Naive thymus-derived CD8-positive, alpha-beta T cell (primary cell): ENCODE results near the gene SLC16A11. TPM values are rescaled to one million over a fixed set of nuclear protein-coding genes. Genes with fewer than 3 reads are reported as not detected.

ENCODE experiments used
- ATAC-seq, 2 donors: fragments of 150-1000 bp; cut with Tn5 transposase in 1 of 2; sonication (Bioruptor Pico), chemical (Tn5 transposase) in 1 of 2; 1 replicate in 1 of 2; 2 replicates in 1 of 2; pipeline ENCODE4 v1.10.0; 2021; ENCODE audit warnings: mild to moderate bottlenecking in 2 of 2, moderate library complexity in 2 of 2
- POLR2A ChIA-PET: fragments of 350-600 bp; sonication (Branson Sonifier 250); formaldehyde crosslinking; loops from one replicate; lab custom pipeline; 2021; ENCODE audit warnings: antibody characterized with exemption; lab: Charles Lee
- DNase-seq, 10 donors: peaks; one replicate each; pipeline versions ENCODE4 v3.0.0 to v3.0.0-alpha.2; 2020 to 2022
- H3K27ac Mint-ChIP-seq, 10 donors: one replicate each; pipeline ENCODE4 v1.8.0; 2020 to 2022; ENCODE audit warnings: mild to moderate bottlenecking in 10 of 10, mixed read lengths in 10 of 10, moderate library complexity in 4 of 10, inconsistent platforms in 1 of 10
- H3K27me3 Mint-ChIP-seq, 5 donors: one replicate each; pipeline ENCODE4 v1.8.0; 2021 to 2022; ENCODE audit warnings: mixed read lengths in 5 of 5
- H3K36me3 Mint-ChIP-seq, 3 donors: one replicate each; pipeline ENCODE4 v1.8.0; 2020 to 2022; ENCODE audit warnings: mixed read lengths in 3 of 3, mild to moderate bottlenecking in 2 of 3, inconsistent platforms in 1 of 3
- H3K4me1 Mint-ChIP-seq, 4 donors: one replicate each; pipeline ENCODE4 v1.8.0; 2021 to 2022; ENCODE audit warnings: mixed read lengths in 4 of 4
- H3K4me3 Mint-ChIP-seq, 10 donors: one replicate each; pipeline ENCODE4 v1.8.0; 2020 to 2022; ENCODE audit warnings: mild to moderate bottlenecking in 10 of 10, mixed read lengths in 10 of 10, moderate library complexity in 6 of 10, inconsistent platforms in 1 of 10
- H3K9me3 Mint-ChIP-seq, 9 donors: one replicate each; pipeline ENCODE4 v1.8.0; 2020 to 2022; ENCODE audit warnings: mixed read lengths in 9 of 9, mild to moderate bottlenecking in 3 of 9, inconsistent platforms in 1 of 9, moderate library complexity in 1 of 9
- polyA plus RNA-seq, 3 donors: library from polyadenylated mRNA; unstranded; fragments of 300-500 nt; fragmentation: Illumina TruSeq; gene quantifications; one replicate each; pipeline ENCODE4 v1.2.3, GENCODE V29; 2021
- total RNA-seq, 8 experiments: library from RNA in 2 of 8; stranded (reverse) in 2 of 8; gene quantifications; one replicate each; pipeline ENCODE4 v1.2.3 and lab custom pipeline; 2021 to 2026

SLC16A11 gene
- total and polyA plus RNA-seq, 5 experiments from 2014 or later = 2.0 to 3.5 (median 2.2) TPM

DNA sequence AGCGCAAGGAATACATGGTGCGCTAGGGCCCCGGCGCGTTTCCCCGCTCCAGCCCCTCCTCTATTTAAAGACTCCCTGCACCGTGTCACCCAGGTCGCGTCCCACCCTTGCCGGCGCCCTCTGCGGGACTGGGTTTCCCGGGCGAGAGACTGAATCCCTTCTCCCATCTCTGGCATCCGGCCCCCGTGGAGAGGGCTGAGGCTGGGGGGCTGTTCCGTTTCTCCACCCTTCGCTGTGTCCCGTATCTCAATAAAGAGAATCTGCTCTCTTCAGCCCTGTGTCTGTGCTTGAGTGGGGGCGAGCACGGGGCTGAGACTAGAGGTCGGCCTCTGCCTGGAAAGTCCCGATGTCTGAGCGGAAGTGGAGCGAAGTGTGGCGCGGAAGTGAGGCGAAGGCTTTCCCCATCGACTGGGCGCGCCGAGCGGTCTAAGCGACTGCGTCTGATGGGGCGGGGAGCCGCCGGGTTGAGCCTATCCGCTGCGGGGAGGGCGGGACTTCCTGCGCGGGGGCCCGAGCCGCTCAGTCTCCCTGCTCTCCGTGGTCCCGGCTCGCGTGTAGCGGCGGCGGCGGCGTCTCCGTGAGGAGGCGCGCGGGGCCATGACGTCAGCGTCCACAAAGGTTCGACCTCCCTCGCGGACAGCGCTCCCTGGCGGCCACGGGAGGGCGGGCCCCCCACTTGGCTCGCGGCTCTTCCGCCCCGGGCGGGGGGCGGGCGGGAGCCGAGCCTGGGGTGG lies 29.5 kb downstream of the SLC16A11 start:
- peaks cover 0 to 17% (median 0%) of the 10 kb centered on the region in 3 donors for H3K36me3 Mint-ChIP-seq
- no peaks in the 10 kb centered on the region for H3K9me3 Mint-ChIP-seq
- POLR2A ChIA-PET = interaction anchor here (0.6 to 3.4 kb wide), 8 partner anchors 9 to 228 kb away, joined by 3 to 15 read pairs (median 4); partner anchors contain the start of genes GABARAP, SLC16A11 and SLC16A13
- peaks cover 32 to 89% (median 76%) of the 10 kb centered on the region in 4 donors for H3K4me1 Mint-ChIP-seq
- DNase-seq (peak; percentile 93 to 98 (median 96)), ATAC-seq (peak; percentile 80 to 82)
- peak overlapping the region; percentile 98 to 100 (median 100) for H3K27ac Mint-ChIP-seq
- H3K27me3 Mint-ChIP-seq = no peaks in the 10 kb centered on the region
- peak overlapping the region; percentile 88 to 99 (median 96) for H3K4me3 Mint-ChIP-seq

DNA sequence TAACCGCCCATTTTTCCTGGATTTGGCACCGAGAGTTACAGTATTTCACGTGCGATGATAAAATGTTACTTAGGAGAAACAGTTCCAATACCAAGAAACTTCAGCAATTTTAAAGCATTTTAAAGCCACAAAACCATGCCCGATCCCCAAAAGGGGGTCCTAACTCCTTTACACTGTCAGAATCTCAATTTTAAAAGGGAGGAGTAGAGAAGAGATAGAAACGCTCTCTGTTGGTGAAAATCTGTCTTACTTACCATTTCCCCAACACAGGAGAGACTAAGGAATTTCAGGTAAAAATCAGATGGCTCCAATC lies 32.0 kb downstream of the SLC16A11 start:
- H3K9me3 Mint-ChIP-seq = no peaks in the 10 kb centered on the region

DNA sequence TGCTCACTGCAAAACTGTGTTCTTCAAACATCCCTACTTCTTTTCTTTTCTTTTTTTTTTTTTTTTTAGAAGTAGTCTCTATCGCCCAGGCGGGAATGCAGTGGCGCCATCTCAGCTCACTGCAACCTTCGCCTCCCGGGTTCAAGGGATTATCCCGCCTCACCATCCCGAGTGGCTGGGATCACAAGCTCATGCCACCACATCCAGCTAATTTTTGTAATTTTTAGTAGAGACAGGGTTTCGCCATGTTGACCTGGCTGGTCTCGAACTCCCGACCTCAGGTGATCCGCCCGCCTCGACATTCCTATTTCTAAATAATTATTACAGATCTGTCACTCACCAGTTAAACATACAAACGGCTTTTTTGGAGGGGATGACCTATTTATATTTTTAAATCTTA lies 32.5 kb downstream of the SLC16A11 start:
- ATAC-seq (no peak), DNase-seq (no peak)
- Mint-ChIP-seq H3K27ac (peak overlapping the region; percentile 98 to 100 (median 100)), H3K4me1 (peaks cover 29 to 77% (median 71%) of the 10 kb centered on the region in 4 donors), H3K27me3 (no peaks in the 10 kb centered on the region), H3K4me3 (peak overlapping the region; percentile 88 to 99 (median 96)), H3K9me3 (no peaks in the 10 kb centered on the region), H3K36me3 (peaks cover 0 to 30% (median 0%) of the 10 kb centered on the region in 3 donors)
- POLR2A ChIA-PET = interaction anchor here (0.7 to 1.7 kb wide), 4 partner anchors 22 to 83 kb away, joined by 3 to 8 read pairs (median 5); no protein-coding TSS in a partner anchor

More for the DNA sequence above, 32.0 kb downstream of the SLC16A11 start:
- H3K27me3 Mint-ChIP-seq = no peaks in the 10 kb centered on the region
- H3K4me1 Mint-ChIP-seq = peaks cover 29 to 82% (median 71%) of the 10 kb centered on the region in 4 donors
- no peak for ATAC-seq
- POLR2A ChIA-PET = interaction anchor here (0.6 to 1.9 kb wide), 12 partner anchors 9 to 371 kb away, joined by 3 to 20 read pairs (median 4); partner anchors contain the start of genes BCL6B, DVL2, SLC16A13 and TXNDC17
- peaks cover 0 to 29% (median 0%) of the 10 kb centered on the region in 3 donors for H3K36me3 Mint-ChIP-seq
- H3K4me3 Mint-ChIP-seq = peak overlapping the region; percentile 88 to 99 (median 96)
- no peak for DNase-seq
- H3K27ac Mint-ChIP-seq = peak overlapping the region; percentile 98 to 100 (median 100)

DNA sequence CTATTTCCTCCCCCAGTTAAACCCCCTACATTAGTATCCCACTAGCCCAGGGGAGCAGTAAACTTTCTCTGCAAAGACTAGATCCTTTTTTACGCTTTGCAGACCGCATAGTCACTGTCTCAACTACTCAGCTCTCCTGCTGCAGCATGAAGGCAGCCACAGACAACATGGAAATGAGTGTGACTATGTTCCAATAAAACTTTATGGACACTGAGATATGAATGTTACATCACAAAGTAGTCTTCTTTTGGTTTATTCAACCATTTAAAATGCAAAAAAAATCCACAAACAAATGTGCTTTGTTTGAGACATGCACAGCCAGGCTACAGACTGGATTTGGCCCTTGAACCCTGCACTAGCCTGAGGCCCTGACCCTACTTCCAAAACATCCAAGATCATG lies 33.4 kb downstream of the SLC16A11 start:
- peaks cover 28 to 68% (median 64%) of the 10 kb centered on the region in 4 donors for H3K4me1 Mint-ChIP-seq
- no peaks in the 10 kb centered on the region for H3K27me3 Mint-ChIP-seq
- peak overlapping the region in 9 of 10 donors; percentile 19 to 100 (median 82) for H3K27ac Mint-ChIP-seq
- H3K36me3 Mint-ChIP-seq = peaks cover 0 to 34% (median 0%) of the 10 kb centered on the region in 3 donors
- DNase-seq (no peak), ATAC-seq (no peak)
- H3K9me3 Mint-ChIP-seq = no peaks in the 10 kb centered on the region
- H3K4me3 Mint-ChIP-seq = peak overlapping the region; percentile 65 to 99 (median 96)
- POLR2A ChIA-PET = interaction anchor here (1.0 kb wide), 1 partner anchor 8 kb away, joined by 3 read pairs; no protein-coding TSS in a partner anchor

DNA sequence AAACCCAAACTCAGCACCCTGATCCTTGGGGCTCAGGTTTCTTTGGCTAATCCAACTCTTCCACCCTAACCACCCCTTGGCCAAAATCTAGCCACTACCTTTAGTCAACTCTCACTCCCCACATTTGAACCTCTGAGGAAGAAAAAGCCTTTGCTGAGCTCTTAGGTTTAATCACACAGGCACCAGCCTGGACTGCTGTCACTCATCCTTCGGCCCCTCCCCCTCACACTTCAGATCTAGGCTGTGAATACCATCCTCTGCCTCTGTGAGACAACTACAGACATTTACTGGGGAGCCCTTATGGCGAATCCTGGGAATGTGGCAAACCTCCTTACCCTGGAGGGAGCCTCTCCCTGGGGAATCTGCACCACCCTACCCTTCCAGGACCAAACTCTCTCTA lies 36.7 kb downstream of the SLC16A11 start:
- H3K4me3 Mint-ChIP-seq = no peak overlapping the region
- H3K27ac Mint-ChIP-seq = peak overlapping the region in 6 of 10 donors; percentile 1 to 91 (median 36)
- ATAC-seq (no peak), DNase-seq (no peak)
- no peaks in the 10 kb centered on the region for H3K9me3 Mint-ChIP-seq
- POLR2A ChIA-PET = no interaction called here
- peaks cover 0 to 49% (median 5%) of the 10 kb centered on the region in 3 donors for H3K36me3 Mint-ChIP-seq
- no peaks in the 10 kb centered on the region for H3K27me3 Mint-ChIP-seq
- H3K4me1 Mint-ChIP-seq = peaks cover 23 to 54% (median 48%) of the 10 kb centered on the region in 4 donors

DNA sequence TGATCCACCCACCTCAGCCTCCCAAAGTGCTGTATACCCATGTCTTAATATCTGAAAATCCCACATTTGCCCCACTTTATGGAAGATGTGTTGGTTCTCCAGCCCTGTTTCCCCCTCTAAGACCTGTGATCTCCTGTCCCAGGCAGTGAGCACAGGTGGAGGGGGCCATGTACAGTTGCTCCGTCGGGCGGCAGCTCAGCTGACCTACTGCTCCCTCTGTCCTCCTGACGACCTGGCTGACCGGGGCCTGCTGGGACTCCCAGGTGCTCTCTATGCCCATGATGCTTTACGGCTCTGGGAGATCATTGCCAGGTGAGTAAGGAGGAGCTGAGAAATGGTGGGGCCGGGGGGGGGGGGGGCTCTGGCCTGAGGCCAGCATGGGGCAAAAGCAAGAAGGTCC lies 38.2 kb downstream of the SLC16A11 start:
- H3K27me3 Mint-ChIP-seq = no peaks in the 10 kb centered on the region
- peaks cover 23 to 48% (median 35%) of the 10 kb centered on the region in 4 donors for H3K4me1 Mint-ChIP-seq
- H3K27ac Mint-ChIP-seq = no peak overlapping the region
- ATAC-seq (no peak), DNase-seq (no peak)
- H3K4me3 Mint-ChIP-seq = no peak overlapping the region
- POLR2A ChIA-PET = interaction anchor here (0.7 to 1.5 kb wide), 5 partner anchors 10 to 1891 kb away, joined by 3 to 6 read pairs (median 4); no protein-coding TSS in a partner anchor
- peaks cover 3 to 62% (median 11%) of the 10 kb centered on the region in 3 donors for H3K36me3 Mint-ChIP-seq
- H3K9me3 Mint-ChIP-seq = no peaks in the 10 kb centered on the region

DNA sequence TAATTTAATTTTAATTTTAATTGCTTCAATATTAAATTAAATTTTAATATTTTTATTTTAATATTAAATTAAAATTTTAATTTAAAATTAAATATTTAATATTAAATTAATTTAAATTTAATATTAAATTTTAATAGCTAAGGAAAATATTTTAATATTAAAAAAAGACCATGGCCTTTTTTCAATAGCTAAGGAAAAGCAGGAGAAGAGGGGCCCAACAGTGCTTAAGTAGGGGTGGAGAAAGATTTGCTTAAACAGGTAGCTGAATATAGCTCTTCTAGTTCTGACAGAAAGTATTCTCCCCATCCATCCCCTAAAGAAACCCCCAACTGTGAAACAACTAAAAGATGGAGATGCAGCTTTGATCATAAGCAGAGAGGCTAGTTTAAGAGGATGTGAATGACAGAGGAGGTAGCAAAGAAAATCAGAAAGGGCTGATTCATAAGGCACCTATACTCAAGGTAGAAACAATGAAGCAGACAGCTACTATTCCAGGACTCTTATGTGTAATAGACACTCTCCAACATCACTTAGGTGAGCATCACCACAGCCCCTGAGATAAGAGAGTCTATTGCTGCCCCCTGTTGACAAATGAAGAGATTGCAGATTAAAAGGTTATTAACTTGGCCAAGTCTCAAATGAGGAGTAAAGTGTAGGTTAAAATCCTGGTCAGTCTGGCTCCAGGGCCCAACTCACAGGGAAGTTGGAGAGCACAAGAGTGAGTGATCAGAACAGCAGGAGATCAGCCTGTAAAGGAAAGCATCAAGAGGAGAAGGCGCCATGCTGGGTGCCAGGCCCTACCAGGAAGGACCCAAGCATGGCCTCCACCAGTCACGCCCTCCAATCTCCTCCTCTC lies 39.3 kb downstream of the SLC16A11 start:
- DNase-seq (peak in 6 of 10 donors; percentile 43 to 82 (median 68)), ATAC-seq (peak; percentile 95 to 97)
- Mint-ChIP-seq H3K27ac (peak overlapping the region in 8 of 10 donors; percentile 2 to 76 (median 28)), H3K9me3 (no peaks in the 10 kb centered on the region), H3K4me3 (no peak overlapping the region), H3K36me3 (peaks cover 3 to 68% (median 11%) of the 10 kb centered on the region in 3 donors), H3K27me3 (no peaks in the 10 kb centered on the region), H3K4me1 (peaks cover 23 to 37% (median 24%) of the 10 kb centered on the region in 4 donors)
- POLR2A ChIA-PET = interaction anchor here (0.8 to 1.5 kb wide), 4 partner anchors 13 to 94 kb away, joined by 3 to 5 read pairs (median 4); partner anchors contain the start of gene SLC16A13

DNA sequence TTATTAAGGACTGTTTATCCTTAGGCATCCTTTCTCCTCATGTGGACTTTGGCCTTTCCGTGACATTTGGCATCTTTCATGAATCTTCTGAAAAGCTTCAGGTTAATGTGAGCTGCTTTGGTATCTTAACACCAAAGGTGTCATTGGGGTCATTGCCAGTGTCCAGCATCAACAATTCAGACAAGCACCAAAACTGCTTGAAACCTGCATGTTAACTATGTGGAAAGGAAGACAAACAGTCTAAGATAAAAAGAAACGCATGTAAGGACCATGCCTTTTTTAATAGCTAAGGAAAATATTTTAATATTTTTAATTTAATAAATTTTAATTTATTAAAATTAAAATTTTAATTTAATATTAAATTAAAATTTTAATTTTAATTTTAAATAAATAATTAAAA lies 40.1 kb downstream of the SLC16A11 start:
- Mint-ChIP-seq H3K9me3 (no peaks in the 10 kb centered on the region), H3K36me3 (peaks cover 3 to 68% (median 15%) of the 10 kb centered on the region in 3 donors), H3K27me3 (no peaks in the 10 kb centered on the region), H3K4me1 (peaks cover 17 to 29% (median 21%) of the 10 kb centered on the region in 4 donors), H3K4me3 (no peak overlapping the region), H3K27ac (no peak overlapping the region)
- no peak for DNase-seq
- no peak for ATAC-seq
- POLR2A ChIA-PET = interaction anchor here (1.0 to 1.2 kb wide), 2 partner anchors 14 to 90 kb away, joined by 3 read pairs; no protein-coding TSS in a partner anchor

DNA sequence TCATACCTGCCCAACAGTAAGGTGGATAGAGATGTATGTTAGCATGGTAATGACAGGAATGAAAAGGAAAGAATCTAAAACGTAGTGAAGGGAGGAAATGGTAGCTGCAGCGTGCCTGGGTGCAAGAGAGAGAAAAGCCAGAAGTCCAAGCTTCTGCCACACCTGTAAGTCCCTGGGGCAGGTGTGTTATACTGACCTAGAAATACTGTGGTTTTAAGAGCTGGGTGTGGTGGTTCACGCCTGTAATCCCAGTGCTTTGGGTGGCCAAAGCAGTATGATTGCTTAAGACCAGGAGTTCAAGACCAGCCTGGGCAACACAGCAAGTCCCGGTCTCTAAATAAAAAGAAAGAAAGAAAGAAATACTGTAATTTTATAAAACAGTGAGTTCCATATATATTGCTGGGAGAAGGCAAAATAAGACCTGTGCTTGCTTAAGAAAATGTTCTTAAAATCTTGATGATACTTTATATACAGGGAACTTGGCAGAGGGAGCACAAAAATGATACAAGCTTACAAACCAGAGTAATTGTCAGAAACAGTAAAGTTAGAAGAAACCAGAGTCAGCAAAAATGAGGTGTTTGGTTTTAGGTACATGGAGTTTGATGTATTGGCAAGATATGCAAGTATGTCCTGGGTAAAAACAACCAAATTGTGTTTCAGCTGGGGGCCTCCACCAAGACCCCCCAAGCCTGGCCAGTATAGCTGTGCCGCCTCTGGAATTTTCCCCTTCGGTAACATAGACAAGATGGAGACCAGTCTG lies 41.4 kb downstream of the SLC16A11 start:
- ATAC-seq = no peak
- H3K27me3 Mint-ChIP-seq = no peaks in the 10 kb centered on the region

DNA sequence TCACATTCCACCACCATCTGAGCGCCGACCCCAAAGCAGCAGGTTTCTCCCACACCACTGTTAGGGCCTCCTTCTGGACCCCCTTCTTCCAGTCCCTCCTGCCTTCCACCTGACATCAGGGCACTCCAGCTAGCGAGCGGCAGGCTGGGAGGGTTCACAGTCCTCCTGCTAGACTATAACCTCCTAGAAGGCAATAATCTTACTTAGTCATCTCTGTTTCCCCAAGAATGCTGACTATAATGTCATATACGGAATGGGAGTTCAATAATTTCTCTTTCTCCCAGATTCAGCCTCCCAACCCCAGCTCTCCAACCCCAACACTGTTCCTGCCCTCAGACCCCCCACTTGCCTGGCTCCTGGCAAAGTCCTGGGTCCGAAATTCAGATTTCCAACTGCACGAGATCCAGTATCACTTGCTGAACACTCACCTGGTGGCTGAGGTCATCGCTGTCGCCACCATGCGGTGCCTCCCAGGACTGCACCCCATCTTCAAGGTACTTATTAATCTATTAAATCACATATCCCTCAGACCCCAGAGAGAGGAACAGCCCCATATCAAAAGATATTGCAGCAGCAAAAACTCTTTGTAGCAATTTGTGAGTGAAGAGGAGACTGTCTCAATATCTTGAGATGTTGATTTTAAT lies 42.5 kb downstream of the SLC16A11 start:
- Mint-ChIP-seq H3K27ac (peak overlapping the region in 4 of 10 donors; percentile 14 to 77 (median 69)), H3K27me3 (no peaks in the 10 kb centered on the region), H3K4me1 (peaks cover 7 to 21% (median 15%) of the 10 kb centered on the region in 4 donors), H3K36me3 (peaks cover 8 to 76% (median 20%) of the 10 kb centered on the region in 3 donors), H3K4me3 (no peak overlapping the region), H3K9me3 (no peaks in the 10 kb centered on the region)
- ATAC-seq (no peak), DNase-seq (peak in 4 of 10 donors; percentile 19 to 38 (median 28))
- POLR2A ChIA-PET = interaction anchor here (1.2 kb wide), 1 partner anchor 20 kb away, joined by 3 read pairs; no protein-coding TSS in a partner anchor

More for the DNA sequence above, 41.4 kb downstream of the SLC16A11 start:
- POLR2A ChIA-PET = interaction anchor here (0.6 to 1.2 kb wide), 3 partner anchors 19 to 92 kb away, joined by 3 to 7 read pairs (median 3); no protein-coding TSS in a partner anchor
- DNase-seq = no peak
- H3K27ac Mint-ChIP-seq = peak overlapping the region in 3 of 10 donors; percentile 22 to 85 (median 63)
- no peak overlapping the region for H3K4me3 Mint-ChIP-seq
- peaks cover 11 to 26% (median 20%) of the 10 kb centered on the region in 4 donors for H3K4me1 Mint-ChIP-seq
- no peaks in the 10 kb centered on the region for H3K9me3 Mint-ChIP-seq
- H3K36me3 Mint-ChIP-seq = peaks cover 3 to 72% (median 17%) of the 10 kb centered on the region in 3 donors
